SIG-M5 treated with dmso at 0.1 percent for 504 hours (cell line): ENCODE results near the gene HIPK3.
"Not testable (repeated sequence)": the region's sequence is repeated elsewhere in the genome, so short reads cannot be mapped to it uniquely, and the experiment has no call there.

ENCODE experiments used
- DNase-seq: peaks from one replicate; lab custom pipeline; 2025; ENCODE audit not compliant: unreplicated experiment; lab: John Stamatoyannopoulos, UW

Gene HIPK3

DNA sequence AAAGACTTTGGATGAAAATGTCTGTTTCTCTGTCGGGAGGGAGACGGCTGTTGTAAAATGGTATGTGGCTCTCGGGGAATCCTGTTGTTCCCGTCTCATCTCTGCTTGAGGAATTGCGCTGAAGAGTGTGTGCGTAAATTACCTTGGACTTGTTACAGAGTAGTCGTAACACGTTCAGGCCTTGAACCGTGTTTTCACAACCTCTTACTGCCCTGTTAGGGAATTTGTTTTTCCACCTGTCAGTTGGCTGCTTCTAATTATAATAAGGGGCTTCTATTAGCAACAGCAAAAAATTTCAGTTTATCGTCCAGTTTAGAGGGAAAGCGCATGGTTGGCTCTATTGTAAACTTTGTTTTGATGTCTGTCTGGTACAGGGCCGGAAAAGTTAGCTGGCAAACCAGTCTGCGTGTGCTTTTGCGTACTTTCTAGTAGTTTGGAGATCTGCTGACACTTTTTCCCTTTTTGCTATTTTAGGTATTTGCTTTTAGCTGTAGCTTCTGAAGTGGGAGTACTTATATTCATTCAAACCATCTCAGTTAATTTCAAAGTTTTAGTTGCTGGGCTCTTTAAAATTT is 1.5 kb downstream of the HIPK3 start:
- DNase-seq = peak; percentile 72

- no peak for DNase-seq
Observed at GRCh38 chr11:33259869-33260268, 2.7 kb downstream of the HIPK3 start.

GRCh38 chr11:33261350-33261749 is 4.2 kb downstream of the HIPK3 start:
- not testable (repeated sequence) for DNase-seq

DNA sequence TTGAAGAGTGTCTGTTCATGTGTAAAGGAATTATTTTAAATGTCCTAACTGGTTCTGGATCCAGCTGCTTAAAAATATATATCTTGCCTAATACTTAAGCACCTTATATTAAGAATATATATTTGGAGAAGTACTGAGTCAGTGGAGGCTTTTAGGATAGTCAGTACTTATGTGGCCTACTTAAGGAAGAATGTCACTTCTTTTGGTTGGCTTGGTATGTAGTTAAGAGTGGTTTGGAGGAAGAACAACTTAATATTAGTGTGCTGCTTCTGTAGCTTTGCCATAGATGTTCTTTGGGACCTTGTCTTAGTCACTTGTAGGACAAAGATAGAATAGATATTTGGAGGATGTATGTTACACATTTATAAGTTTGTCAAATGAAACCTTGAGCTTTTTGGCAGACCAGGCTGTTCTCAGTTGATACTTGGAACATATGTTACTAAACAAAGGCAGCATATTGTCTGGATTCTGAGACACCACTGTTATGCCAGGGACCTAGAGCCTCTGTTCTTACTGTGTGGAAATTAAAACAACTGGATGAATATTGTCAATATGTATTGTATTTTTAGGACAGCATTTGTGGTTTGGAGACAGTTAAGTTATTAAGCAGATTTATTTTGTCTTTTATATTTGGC is 4.9 kb downstream of the HIPK3 start:
- peak; percentile 30 for DNase-seq

GRCh38 chr11:33263549-33263948 is 6.4 kb downstream of the HIPK3 start:
- DNase-seq = peak; percentile 82

DNA sequence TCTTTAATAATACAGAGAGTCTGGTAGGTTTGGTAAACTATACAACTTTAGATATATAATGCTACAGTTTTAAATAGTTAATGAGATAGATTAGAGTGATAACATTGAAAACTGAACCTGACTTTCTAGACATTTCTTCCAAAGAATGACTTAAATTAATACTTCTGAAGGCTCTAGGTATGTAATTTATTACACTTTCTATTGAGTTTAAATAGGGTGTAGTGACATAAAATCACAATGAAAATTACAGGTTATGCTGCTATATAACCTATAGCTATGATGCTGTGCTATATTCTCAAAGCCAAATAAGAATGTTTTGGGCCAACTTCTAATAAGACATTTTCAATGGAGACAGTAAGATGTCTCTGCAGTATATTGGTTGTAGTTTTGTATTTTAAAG is 7.7 kb downstream of the HIPK3 start:
- DNase-seq = no peak

- peak; percentile 41 for DNase-seq
Observed at GRCh38 chr11:33266393-33267215, 9.4 kb downstream of the HIPK3 start.

DNA sequence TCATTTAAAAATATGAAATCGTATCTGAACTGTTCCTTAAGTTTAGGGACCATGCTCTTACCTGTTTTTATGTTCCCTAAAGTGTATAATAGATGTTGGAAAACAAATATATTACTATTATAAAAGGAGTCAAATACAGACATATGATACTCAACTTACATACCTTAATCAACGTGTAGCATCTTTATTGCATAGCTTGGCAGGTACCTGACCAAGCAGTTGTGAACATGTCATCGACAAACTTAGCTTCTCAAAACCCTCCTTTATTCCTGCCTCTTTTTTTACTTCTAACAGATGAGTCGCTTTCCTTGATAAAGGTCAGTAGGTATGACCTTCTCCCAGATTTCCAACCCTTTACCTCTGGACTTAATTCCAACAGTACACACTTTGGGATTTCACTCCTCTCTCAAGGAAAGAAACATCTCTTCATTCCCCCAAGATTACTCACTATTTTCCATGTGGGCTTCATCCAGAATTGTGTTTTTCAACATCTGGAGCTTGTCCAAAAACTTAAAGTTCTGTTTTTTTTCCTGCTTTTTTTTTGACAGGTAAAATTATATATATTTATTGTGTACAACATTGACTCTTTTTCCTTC is 11.9 kb downstream of the HIPK3 start:
- DNase-seq = no peak

- DNase-seq = no peak
Observed at GRCh38 chr11:33269822-33270221, 12.6 kb downstream of the HIPK3 start.

- DNase-seq = no peak
Observed at GRCh38 chr11:33271059-33271458, 13.9 kb downstream of the HIPK3 start.

GRCh38 chr11:33272338-33273107 is 15.3 kb downstream of the HIPK3 start:
- no peak for DNase-seq

DNA sequence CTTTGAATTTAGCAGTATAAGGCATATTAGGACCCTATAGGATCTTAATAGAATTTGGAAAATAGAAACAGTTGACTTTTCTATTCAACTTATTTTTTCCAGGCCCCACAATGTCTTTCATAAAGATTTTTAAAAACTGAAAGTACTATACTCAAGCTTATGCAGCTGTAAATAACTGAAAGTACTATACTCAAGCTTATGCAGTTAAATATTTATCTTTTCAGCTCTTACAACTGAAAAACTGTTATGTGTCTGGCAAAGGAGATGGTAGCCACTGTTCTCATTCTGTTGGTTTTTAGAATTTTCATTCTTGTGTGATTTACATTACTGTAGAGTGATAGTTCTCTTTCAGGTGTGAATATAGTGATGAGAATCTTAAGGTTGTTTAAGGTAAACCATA is 16.5 kb downstream of the HIPK3 start:
- DNase-seq = no peak

- no peak for DNase-seq
Observed at GRCh38 chr11:33280411-33280810, 23.2 kb downstream of the HIPK3 start.

DNA sequence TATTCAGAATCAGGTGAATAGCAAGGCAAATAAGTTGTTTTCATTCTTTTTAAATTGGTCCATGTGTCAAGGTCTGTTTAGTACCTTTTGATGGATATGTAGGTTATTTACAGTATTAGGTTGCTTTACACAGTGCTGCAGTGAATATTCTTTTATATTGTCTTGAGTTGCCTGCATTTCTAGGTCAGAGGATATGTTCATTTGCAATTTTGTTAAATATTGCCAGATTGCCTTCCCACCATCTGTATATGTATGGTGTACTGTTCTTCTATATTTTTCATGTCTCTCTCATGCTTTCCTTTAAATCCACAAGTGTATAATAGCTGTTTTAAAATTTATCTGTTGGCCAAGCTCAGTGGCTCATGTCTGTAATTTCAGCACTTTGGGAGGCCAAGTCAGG is 24.6 kb downstream of the HIPK3 start:
- DNase-seq = no peak

DNA sequence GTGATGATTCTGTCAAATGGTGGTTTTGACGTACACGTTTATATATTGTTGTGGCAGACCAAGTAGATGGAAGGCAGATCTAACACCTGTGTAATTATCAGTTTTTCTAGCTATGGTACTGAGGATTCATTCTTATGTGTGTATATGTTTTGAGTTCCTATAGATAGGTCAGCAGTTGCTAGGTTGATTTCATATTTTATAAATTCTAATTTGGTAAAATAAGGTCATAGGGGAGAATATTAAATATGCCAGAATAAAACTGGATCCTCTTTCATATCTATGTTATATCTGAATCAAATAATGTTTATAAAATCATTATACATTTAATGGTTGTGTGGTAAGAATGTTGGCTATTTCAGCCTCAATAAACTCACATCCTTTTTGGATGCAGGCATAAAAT is 27.6 kb downstream of the HIPK3 start:
- no peak for DNase-seq

- no peak for DNase-seq
Observed at GRCh38 chr11:33290319-33290718, 33.1 kb downstream of the HIPK3 start.

DNA sequence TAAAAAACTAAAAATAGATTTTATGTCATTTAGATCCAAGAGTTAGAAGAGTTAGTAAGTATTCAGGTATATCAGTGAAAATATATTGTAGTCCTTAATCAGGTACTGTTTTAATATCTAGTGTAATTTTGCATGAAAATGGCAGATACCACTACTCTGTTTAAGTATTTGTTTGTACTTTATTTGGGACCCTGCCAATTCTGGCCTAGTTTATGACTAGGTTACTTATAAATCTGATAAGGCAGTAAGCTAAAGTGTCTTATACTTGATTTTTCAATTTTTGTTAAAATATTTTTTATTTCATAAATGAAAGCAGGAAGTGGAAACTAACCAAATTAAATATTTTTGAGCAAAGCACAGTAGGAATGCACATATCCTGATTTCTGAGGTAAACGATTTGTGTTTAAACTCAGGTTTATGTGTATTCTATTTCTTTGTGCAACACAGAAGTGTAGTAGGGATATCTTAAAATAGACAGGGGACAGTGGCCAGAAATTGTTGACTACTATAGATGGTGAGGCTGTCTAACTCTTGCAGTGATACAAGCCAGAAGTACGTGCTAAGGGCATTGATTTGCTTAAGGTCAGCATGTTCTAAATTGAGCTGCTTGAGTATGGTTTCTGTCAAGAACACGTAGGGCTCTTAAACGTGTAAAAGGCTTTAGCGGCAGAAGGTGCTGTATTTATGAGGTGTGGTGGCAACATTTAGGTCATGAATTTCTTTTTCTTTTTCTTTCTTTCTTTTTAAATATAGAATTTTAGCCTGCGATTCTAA is 34.0 kb downstream of the HIPK3 start:
- DNase-seq = no peak

DNA sequence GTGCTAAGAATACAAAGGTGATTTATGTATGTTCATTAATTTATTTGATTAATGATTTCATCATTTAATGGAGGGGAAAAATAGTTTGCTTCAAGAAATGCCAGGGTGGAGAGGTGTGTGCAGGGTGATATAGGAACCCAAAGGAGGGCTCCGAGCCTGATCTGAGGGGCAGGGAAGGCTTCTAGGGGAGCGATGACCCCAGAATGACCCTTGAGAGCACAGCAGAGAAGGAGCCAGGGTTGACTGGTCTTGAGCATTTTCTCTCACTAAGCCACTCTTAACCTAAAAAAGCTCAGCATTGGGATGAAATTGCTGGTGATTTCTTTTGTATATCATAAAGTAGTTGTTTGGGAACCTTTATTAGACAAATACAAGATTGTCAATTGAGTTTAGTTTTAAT is 35.1 kb downstream of the HIPK3 start:
- no peak for DNase-seq

DNA sequence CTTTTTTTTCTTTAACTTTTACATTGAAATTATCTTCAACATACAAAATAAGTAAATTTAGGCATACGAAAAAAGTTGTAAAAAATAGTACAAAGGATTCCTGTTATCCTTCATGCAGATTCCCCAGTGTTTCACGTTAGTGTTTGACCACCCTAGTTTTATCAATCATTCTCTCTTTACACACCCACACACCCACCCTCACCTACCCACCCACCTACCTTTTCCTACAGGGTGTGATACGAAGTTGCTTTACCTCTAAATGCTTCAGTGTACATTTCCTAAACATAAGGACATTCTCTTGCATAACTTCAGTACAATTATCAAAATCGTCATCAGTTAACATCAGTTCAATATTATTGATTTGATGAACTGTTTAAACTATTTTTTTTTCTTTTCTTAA is 37.0 kb downstream of the HIPK3 start:
- DNase-seq = no peak

DNA sequence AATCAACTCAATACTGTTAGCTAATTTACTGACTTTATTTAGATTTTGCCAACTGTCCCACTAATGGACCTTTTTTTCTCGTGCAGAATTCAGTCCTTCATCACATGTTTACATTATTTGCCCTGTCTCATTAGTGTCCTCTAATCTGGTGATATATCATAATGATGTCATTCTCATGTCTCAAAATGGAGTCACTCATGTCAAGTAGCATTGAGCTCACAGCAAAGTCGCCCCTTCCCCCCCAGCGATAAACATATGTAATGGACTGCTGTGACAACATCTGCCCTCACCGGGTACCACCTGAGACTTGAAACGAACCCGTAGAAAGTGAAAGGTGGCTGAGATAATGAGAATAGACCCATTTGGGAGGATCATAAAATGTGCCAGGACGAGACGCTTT is 37.6 kb downstream of the HIPK3 start:
- no peak for DNase-seq
